A549 (cell line): ENCODE results near the gene SPRR3. TPM values are rescaled to one million over a fixed set of nuclear protein-coding genes. Genes with fewer than 3 reads are reported as not detected.

Experiments used
- ATAC-seq, 2 experiments: fragments of 200-7000 bp in 1 of 2; fragments of >200 bp in 1 of 2; cut with Nextera tagmentation in 1 of 2; cut with Tn5 transposase in 1 of 2; 3 replicates each; pipeline versions ENCODE4 v1.8.0 to v1.9.1; 2018 to 2020; ENCODE audit warnings: mild to moderate bottlenecking in 1 of 2, moderate library complexity in 1 of 2
- CTCF ChIA-PET: fragments of 300-600 bp; sonication (Branson Sonifier 250); formaldehyde crosslinking; extraction: SDS; loops from one replicate; lab custom pipeline; 2021; ENCODE audit warnings: antibody characterized with exemption, inconsistent platforms; lab: Yijun Ruan, JAX
- POLR2A ChIA-PET: fragments of 350-600 bp; formaldehyde crosslinking; extraction: SDS; loops from one replicate; lab custom pipeline; 2021; ENCODE audit warnings: antibody characterized with exemption, inconsistent platforms; lab: Yijun Ruan, JAX
- DNase-seq, 2 experiments: peaks; one replicate each; pipeline versions ENCODE4 v3.0.0 to v3.0.0-alpha.2; 2011 to 2016; ENCODE audit warnings: low read depth in 1 of 2, low spot score in 1 of 2
- FAIRE-seq: peaks from 2 replicates; lab custom pipeline; 2011; peaks lifted over from hg19 to GRCh38; lab: Jason Lieb, UNC
- H3K27ac ChIP-seq, 2 experiments: fragments of >200 bp; sonication (Bioruptor Twin); formaldehyde crosslinking; 3 replicates each; pipeline ENCODE4 v1.5.1; 2016 to 2017
- H3K4me1 ChIP-seq: fragments of >200 bp; sonication (Bioruptor Twin); formaldehyde crosslinking; 3 replicates; pipeline ENCODE4 v1.6.1; 2016
- H3K4me2 ChIP-seq: fragments of >200 bp; sonication (Bioruptor Twin); formaldehyde crosslinking; 3 replicates; pipeline ENCODE4 v1.6.1; 2016
- H3K4me3 ChIP-seq: fragments of >200 bp; sonication (Bioruptor Twin); formaldehyde crosslinking; 3 replicates; pipeline ENCODE4 v1.5.1; 2016
- H3K9me3 ChIP-seq: fragments of >200 bp; sonication (Bioruptor Twin); formaldehyde crosslinking; 3 replicates; pipeline ENCODE4 v1.6.1; 2016
- ATOH8 ChIP-seq: fragments of 250-450 bp; sonication (Bioruptor Pico); IDR thresholded peaks from 2 replicates; pipeline ENCODE4 v1.5.0; 2020; ENCODE audit warnings: low read depth, mild to moderate bottlenecking, moderate library complexity
- BCL3 ChIP-seq: fragments of >200 bp; sonication (Bioruptor Twin); formaldehyde crosslinking; IDR thresholded peaks from 3 replicates; pipeline ENCODE4 v1.6.1; 2016
- CEBPB ChIP-seq, 2 experiments: fragments of >200 bp in 1 of 2; sonication (Bioruptor Twin) in 1 of 2; formaldehyde crosslinking in 1 of 2; IDR thresholded peaks; 2 replicates each; pipeline ENCODE4 v1.6.1; 2012 to 2016
- CHD2 ChIP-seq: fragments of 150-350 bp; IDR thresholded peaks from 2 replicates; pipeline ENCODE4 v1.6.1; 2014; ENCODE audit warnings: low read length; ENCODE audit not compliant: partially characterized antibody
- ELK1 ChIP-seq: fragments of 150-350 bp; IDR thresholded peaks from 2 replicates; pipeline ENCODE4 v1.6.1; 2014; ENCODE audit warnings: low read depth, mild to moderate bottlenecking, low read length
- EP300 ChIP-seq, 2 experiments: fragments of >200 bp; sonication (Bioruptor Twin); formaldehyde crosslinking; IDR thresholded peaks; 2 replicates in 1 of 2; 3 replicates in 1 of 2; pipeline ENCODE4 v1.6.1; 2016 to 2017
- ESRRA ChIP-seq: fragments of 150-350 bp; IDR thresholded peaks from 2 replicates; pipeline ENCODE4 v1.6.1; 2014; ENCODE audit warnings: mild to moderate bottlenecking, low read length, borderline replicate concordance
- GATA3 ChIP-seq: IDR thresholded peaks from 2 replicates; pipeline ENCODE4 v1.6.1; 2012; ENCODE audit warnings: borderline replicate concordance
- HOXB5 ChIP-seq: fragments of 250-450 bp; sonication (Bioruptor Pico); IDR thresholded peaks from 2 replicates; pipeline ENCODE4 v1.5.0; 2020; ENCODE audit warnings: mild to moderate bottlenecking, moderate library complexity
- KDM5A ChIP-seq: fragments of 200-600 bp; sonication (generic); IDR thresholded peaks from 2 replicates; pipeline ENCODE4 v1.6.1; 2016; ENCODE audit warnings: antibody characterized with exemption, mild to moderate bottlenecking
- MAFK ChIP-seq: fragments of 450-650 bp; IDR thresholded peaks from 2 replicates; pipeline ENCODE4 v1.6.1; 2014; ENCODE audit not compliant: partially characterized antibody
- NPAS2 ChIP-seq: fragments of 250-450 bp; sonication (Bioruptor Pico); IDR thresholded peaks from 2 replicates; pipeline ENCODE4 v1.8.0; 2022; ENCODE audit warnings: mild to moderate bottlenecking, moderate library complexity, borderline replicate concordance
- NR3C1 ChIP-seq: fragments of >200 bp; sonication (Bioruptor Twin); formaldehyde crosslinking; IDR thresholded peaks from 3 replicates; pipeline ENCODE4 v1.6.1; 2017
- RARB ChIP-seq: fragments of 250-450 bp; sonication (Bioruptor Pico); IDR thresholded peaks from 2 replicates; pipeline ENCODE4 v1.8.0; 2021; ENCODE audit warnings: mild to moderate bottlenecking, moderate library complexity
- RNF2 ChIP-seq: fragments of 200-600 bp; sonication (generic); IDR thresholded peaks from 2 replicates; pipeline ENCODE4 v1.6.1; 2016; ENCODE audit warnings: low read depth, mild to moderate bottlenecking, antibody characterized with exemption, moderate library complexity, borderline replicate concordance
- TP53 ChIP-seq: fragments of 250-450 bp; sonication (Bioruptor Pico); IDR thresholded peaks from 2 replicates; pipeline ENCODE4 v1.5.0; 2021; ENCODE audit warnings: mild to moderate bottlenecking, moderate library complexity
- ZSCAN20 ChIP-seq: fragments of 250-450 bp; sonication (Bioruptor Pico); IDR thresholded peaks from 2 replicates; pipeline ENCODE4 v1.8.0; 2022; ENCODE audit warnings: mild to moderate bottlenecking, moderate library complexity
- WGBS: methylation state at CpG from one replicate; pipeline ENCODE4 v1.1.6; 2017; ENCODE audit errors: missing lambda C conversion rate; 5-methylcytosine and 5-hydroxymethylcytosine counted together
- polyA plus RNA-seq, 4 experiments: library from polyadenylated mRNA; depleted of rRNA in 3 of 4; stranded (reverse); fragments of >200 nt; fragmentation: RNase III in 1 of 4; extraction: RNeasy Plus Mini Kit Qiagen cat#74134 plus additional on column Dnase treatment in 1 of 4; gene quantifications; 2 replicates in 3 of 4; 3 replicates in 1 of 4; pipeline ENCODE4 v1.2.3, GENCODE V29; 2011 to 2017
- TF ChIP-seq, protein P1 (sequence below): IDR thresholded peaks from 2 replicates; pipeline ENCODE4 v1.6.1; 2012; ENCODE audit warnings: low read depth, borderline replicate concordance

The SPRR3 gene
- polyA plus RNA-seq, 2 of the 4 experiments (the other 2 are of a cell fraction): not detected

DNA sequence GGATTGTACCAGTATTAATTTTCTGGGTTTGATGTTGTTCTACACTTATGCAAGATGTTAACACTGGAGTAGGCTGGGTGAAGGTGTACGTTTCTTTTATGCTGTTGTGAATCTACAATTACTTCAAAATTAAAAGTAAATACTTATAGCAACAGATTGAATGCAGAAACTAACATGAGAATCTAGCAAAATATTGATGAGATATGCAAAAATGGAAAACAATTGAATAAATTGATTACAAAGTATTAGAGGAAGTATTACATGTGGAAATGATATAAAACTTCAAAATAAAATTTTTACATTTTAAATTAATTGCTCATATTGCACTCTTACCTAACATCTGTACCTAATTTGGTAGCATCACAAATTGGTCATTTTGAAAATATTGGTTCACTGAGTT lies 5.7 kb upstream of the SPRR3 start:
- POLR2A ChIA-PET: no interaction called here
- Histone ChIP-seq H3K9me3 (0 out of 3 replicates have a peak, but pooled peaks cover 2% of the 10 kb centered on the region), H3K4me3 (no peak overlapping the region), H3K4me2 (no peak overlapping the region), H3K27ac (no peak overlapping the region), H3K4me1 (no peaks in the 10 kb centered on the region)
- DNase-seq: no peak
- CTCF ChIA-PET: no interaction called here
- TF ChIP-seq MAFK: peak; percentile 69
- TF ChIP-seq, protein P1, sequence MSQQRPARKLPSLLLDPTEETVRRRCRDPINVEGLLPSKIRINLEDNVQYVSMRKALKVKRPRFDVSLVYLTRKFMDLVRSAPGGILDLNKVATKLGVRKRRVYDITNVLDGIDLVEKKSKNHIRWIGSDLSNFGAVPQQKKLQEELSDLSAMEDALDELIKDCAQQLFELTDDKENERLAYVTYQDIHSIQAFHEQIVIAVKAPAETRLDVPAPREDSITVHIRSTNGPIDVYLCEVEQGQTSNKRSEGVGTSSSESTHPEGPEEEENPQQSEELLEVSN: no peak
- WGBS: 0% methylated on average over 1 of the region's 1 CpG
- FAIRE-seq: no peak
- ATAC-seq: no peak

DNA sequence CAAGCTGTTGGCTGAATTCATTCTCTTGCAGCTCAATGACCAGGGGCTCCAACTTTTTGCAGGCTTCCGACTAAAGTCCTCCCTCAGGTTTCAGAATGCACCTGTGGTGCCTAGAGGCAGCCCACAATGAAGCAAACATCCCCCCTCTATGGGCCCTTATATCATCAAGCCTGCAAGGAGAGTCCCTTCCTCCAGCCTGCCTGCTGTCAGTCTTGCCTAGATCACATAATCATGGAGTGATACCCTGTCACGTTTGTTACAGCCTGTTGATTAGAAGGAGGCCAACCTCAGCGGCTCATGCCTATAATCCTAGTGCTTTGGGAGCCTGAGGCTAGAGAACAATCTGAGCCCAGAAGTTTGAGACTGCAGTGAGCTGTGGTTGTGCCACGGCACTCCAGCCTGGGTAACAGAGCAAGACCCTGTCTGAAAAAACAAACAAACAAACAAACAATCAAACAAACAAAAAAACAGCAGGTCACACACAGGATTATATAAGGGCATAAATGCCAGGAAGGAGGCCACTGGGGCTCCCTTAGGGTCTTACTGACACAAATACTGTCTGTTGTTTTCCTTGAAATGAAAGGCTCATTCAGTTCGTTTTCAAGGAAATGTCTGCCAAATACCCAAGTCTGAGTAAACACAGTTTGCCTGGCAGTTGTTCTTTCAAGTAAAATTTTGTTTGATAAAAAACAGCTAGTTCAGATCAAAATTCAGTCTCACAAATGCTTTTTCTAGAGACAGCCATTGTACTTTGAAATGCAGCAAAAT lies 4.7 kb upstream of the SPRR3 start:
- DNase-seq (no peak), ATAC-seq (no peak; a peak in 1 of 6 replicates), FAIRE-seq (no peak)
- TF ChIP-seq CEBPB (IDR thresholded peaks at IDR 0.05) (no peak), NR3C1 (no peak), HOXB5 (CRISPR knock-in tag) (no peak), CHD2 (no peak)
- no peak overlapping the region for H3K4me3 ChIP-seq
- ChIA-PET POLR2A (no interaction called here), CTCF (no interaction called here)
- H3K9me3 ChIP-seq: 0 out of 3 replicates have a peak, but pooled peaks cover 2% of the 10 kb centered on the region
- WGBS: 0% methylated on average over 3 of the region's 5 CpGs
- no peak overlapping the region for H3K4me2 ChIP-seq
- no peak overlapping the region for H3K27ac ChIP-seq
- H3K4me1 ChIP-seq: no peaks in the 10 kb centered on the region

DNA sequence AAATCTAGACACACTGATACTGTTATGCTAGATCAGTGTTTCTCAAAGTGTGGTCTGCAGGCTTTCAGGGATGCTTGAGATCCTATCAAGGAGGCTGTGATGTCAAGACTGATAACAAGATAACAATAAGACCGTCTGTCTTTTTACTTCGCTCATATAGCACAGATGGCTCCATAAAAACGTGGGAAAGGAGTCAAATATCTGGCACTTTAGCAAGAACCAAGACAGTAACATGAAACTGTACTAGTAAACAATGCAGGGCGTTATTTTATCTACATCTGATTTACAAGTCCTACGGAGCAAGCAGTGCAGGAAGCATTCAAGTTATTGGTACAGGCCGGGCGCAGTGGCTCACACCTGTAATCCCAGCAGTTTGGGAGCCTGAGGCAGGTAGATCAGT lies 3.6 kb upstream of the SPRR3 start:
- FAIRE-seq (no peak), DNase-seq (no peak), ATAC-seq (no peak)
- Histone ChIP-seq H3K9me3 (0 out of 3 replicates have a peak, but pooled peaks cover 2% of the 10 kb centered on the region), H3K27ac (no peak overlapping the region), H3K4me1 (no peaks in the 10 kb centered on the region), H3K4me2 (no peak overlapping the region), H3K4me3 (no peak overlapping the region)
- TF ChIP-seq BCL3 (no peak), GATA3 (no peak), ATOH8 (no peak), TP53 (CRISPR knock-in tag) (no peak), NPAS2 (no peak), ZSCAN20 (no peak), RNF2 (no peak), ESRRA (no peak), ELK1 (no peak), CEBPB (IDR thresholded peaks at IDR 0.05) (no peak), EP300 (IDR thresholded peaks at IDR 0.05) (no peak), CHD2 (no peak), KDM5A (no peak), NR3C1 (no peak), RARB (CRISPR knock-in tag) (no peak), MAFK (no peak)
- WGBS: 13% methylated on average over 7 of the region's 7 CpGs
- ChIA-PET POLR2A (no interaction called here), CTCF (no interaction called here)
